Endodermal cell (in vitro differentiated cells): ENCODE measurements around the gene CHST2. TPM values are rescaled to one million over a fixed set of nuclear protein-coding genes. Genes with fewer than 3 reads are reported as not detected.

ENCODE experiments used
- DNase-seq: peaks from one replicate; pipeline ENCODE4 v3.0.0-alpha.2; 2017
- H3K27ac ChIP-seq: 2 replicates; pipeline ENCODE4 v1.5.1; 2013; ENCODE audit warnings: mild to moderate bottlenecking, low read depth, low read length, moderate library complexity
- H3K27me3 ChIP-seq: 2 replicates; pipeline ENCODE4 v1.6.1; 2013; ENCODE audit warnings: mild to moderate bottlenecking, low read length, moderate library complexity; ENCODE audit not compliant: insufficient read depth, control insufficient read depth, poor library complexity, severe bottlenecking
- H3K36me3 ChIP-seq: 2 replicates; pipeline ENCODE4 v1.7.0; 2013; ENCODE audit warnings: mild to moderate bottlenecking, low read length, moderate library complexity; ENCODE audit not compliant: control insufficient read depth, insufficient read depth
- H3K4me1 ChIP-seq: one replicate; pipeline ENCODE4 v1.7.0; 2013; ENCODE audit warnings: low read length; ENCODE audit not compliant: control insufficient read depth, insufficient read depth
- H3K4me3 ChIP-seq: 2 replicates; pipeline ENCODE4 v1.5.1; 2013; ENCODE audit warnings: mild to moderate bottlenecking, low read length, moderate library complexity
- H3K9ac ChIP-seq: 2 replicates; pipeline ENCODE4 v1.6.1; 2013; ENCODE audit warnings: mild to moderate bottlenecking, low read length, moderate library complexity; ENCODE audit not compliant: poor library complexity, severe bottlenecking; ENCODE audit errors: extremely low read depth
- H3K9me3 ChIP-seq: 2 replicates; pipeline ENCODE4 v1.6.1; 2013; ENCODE audit warnings: mild to moderate bottlenecking, low read length, moderate library complexity; ENCODE audit not compliant: control insufficient read depth
- H3K27ac Mint-ChIP-seq: 2 replicates; pipeline ENCODE4 v1.8.0; 2020; ENCODE audit warnings: mixed read lengths
- H3K27me3 Mint-ChIP-seq: 2 replicates; pipeline ENCODE4 v1.8.0; 2021; ENCODE audit warnings: mild to moderate bottlenecking, mixed read lengths; ENCODE audit not compliant: insufficient read depth
- H3K36me3 Mint-ChIP-seq: 2 replicates; pipeline ENCODE4 v1.8.0; 2020; ENCODE audit warnings: low read depth, mixed read lengths
- H3K4me1 Mint-ChIP-seq: 2 replicates; pipeline ENCODE4 v1.8.0; 2020; ENCODE audit warnings: mixed read lengths
- H3K4me3 Mint-ChIP-seq: 2 replicates; pipeline ENCODE4 v1.8.0; 2020; ENCODE audit warnings: mild to moderate bottlenecking, moderate library complexity, mixed read lengths
- H3K9me3 Mint-ChIP-seq: 2 replicates; pipeline ENCODE4 v1.8.0; 2020; ENCODE audit warnings: mild to moderate bottlenecking, mixed read lengths
- WGBS, 2 experiments: methylation state at CpG; one replicate each; pipeline versions ENCODE4 v1.1.5 to v1.1.7; 2013; ENCODE audit warnings: missing lambda C conversion rate in 2 of 2, mixed read lengths in 1 of 2; ENCODE audit not compliant: insufficient coverage in 1 of 2, insufficient read length in 1 of 2; 5-methylcytosine and 5-hydroxymethylcytosine counted together
- total RNA-seq, 2 donors: library from RNA; stranded (reverse); fragmentation: NEBNext Ultra II Directional in 1 of 2; extraction: Animal tissue kit (Norgen Biotek cat#: 25700) in 1 of 2; gene quantifications; 2 replicates in 1 of 2; 3 replicates in 1 of 2; pipeline ENCODE4 v1.2.1, GENCODE V29; 2021
- TF ChIP-seq, protein P1 (sequence below): fragments of 200-600 bp; sonication (generic); conservative IDR thresholded peaks from 2 replicates; pipeline ENCODE4 v1.5.0; 2021; ENCODE audit warnings: antibody characterized with exemption, mild to moderate bottlenecking

CHST2 gene
- total RNA-seq, 2 donors from 2014 or later = 3.4 to 7.2 TPM

DNA sequence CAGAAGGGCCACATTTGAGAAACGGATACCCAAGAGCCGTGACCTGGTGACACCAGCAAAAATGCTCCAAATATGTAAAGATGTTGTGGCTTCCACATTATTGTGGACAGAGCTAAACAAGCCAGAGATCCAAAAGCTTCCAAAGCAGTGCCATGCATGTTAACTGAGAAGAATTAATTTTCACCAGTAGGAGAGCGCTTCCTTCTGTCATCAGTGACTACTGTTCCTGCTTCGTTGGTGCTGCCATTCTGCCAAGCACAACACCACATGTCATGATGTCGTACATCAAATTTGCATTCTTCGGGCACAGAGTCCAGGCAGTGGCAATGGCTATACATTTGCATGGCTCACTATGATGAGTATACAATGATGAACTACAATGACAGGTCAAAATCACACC is 19.1 kb upstream of the CHST2 start:
- Mint-ChIP-seq H3K9me3 (peaks cover 42% of the 10 kb centered on the region), H3K4me3 (no peak overlapping the region), H3K36me3 (peaks cover 5% of the 10 kb centered on the region), H3K27ac (no peak overlapping the region), H3K4me1 (no peaks in the 10 kb centered on the region), H3K27me3 (peaks cover 2% of the 10 kb centered on the region)
- peaks cover 27% of the 10 kb centered on the region for H3K9me3 ChIP-seq
- H3K4me3 ChIP-seq = no peak overlapping the region
- no peak for DNase-seq
- no peaks in the 10 kb centered on the region for H3K36me3 ChIP-seq
- no peak overlapping the region for H3K9ac ChIP-seq
- 92 to 95% methylated on average over 5 to 6 of the region's 6 CpGs for WGBS, 2 experiments
- no peaks in the 10 kb centered on the region for H3K4me1 ChIP-seq
- TF ChIP-seq, protein P1, sequence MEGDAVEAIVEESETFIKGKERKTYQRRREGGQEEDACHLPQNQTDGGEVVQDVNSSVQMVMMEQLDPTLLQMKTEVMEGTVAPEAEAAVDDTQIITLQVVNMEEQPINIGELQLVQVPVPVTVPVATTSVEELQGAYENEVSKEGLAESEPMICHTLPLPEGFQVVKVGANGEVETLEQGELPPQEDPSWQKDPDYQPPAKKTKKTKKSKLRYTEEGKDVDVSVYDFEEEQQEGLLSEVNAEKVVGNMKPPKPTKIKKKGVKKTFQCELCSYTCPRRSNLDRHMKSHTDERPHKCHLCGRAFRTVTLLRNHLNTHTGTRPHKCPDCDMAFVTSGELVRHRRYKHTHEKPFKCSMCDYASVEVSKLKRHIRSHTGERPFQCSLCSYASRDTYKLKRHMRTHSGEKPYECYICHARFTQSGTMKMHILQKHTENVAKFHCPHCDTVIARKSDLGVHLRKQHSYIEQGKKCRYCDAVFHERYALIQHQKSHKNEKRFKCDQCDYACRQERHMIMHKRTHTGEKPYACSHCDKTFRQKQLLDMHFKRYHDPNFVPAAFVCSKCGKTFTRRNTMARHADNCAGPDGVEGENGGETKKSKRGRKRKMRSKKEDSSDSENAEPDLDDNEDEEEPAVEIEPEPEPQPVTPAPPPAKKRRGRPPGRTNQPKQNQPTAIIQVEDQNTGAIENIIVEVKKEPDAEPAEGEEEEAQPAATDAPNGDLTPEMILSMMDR = no peak
- no peaks in the 10 kb centered on the region for H3K27me3 ChIP-seq
- no peak overlapping the region for H3K27ac ChIP-seq

DNA sequence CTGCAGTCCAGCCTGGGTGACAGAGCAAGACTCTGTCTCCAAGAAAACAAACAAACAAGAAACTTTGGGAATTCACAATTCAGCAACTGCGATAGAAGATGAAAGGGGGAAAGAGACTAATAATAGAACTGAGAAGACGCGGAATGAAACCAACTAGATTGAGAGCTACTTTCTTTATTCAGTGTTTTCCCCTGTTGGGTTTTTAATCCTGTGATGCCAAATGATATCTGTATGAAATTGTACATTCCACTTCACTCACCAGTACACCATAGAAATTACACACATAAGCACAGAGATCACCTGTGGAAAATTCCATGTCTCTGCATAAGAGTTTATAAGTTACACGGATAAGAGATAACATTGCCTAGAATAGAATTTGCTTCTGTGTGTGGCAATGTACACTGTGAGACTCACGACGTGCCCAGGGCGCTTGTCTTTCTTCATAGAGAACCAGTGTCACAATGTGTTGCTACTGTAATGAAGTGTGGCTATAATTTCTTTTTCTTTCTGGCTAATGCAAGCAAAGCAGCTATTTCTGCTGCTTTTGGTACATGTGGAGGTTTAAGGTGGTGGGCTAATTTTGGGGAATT is 17.7 kb upstream of the CHST2 start:
- H3K36me3 ChIP-seq = no peaks in the 10 kb centered on the region
- H3K4me3 ChIP-seq = no peak overlapping the region
- H3K9ac ChIP-seq = no peak overlapping the region
- Mint-ChIP-seq H3K4me3 (no peak overlapping the region), H3K27ac (no peak overlapping the region), H3K27me3 (peaks cover 2% of the 10 kb centered on the region), H3K36me3 (peaks cover 5% of the 10 kb centered on the region), H3K9me3 (peaks cover 44% of the 10 kb centered on the region), H3K4me1 (no peaks in the 10 kb centered on the region)
- 95 to 97% methylated on average over 6 to 7 of the region's 7 CpGs for WGBS, 2 experiments
- TF ChIP-seq, protein P1 = no peak
- no peaks in the 10 kb centered on the region for H3K27me3 ChIP-seq
- H3K4me1 ChIP-seq = no peaks in the 10 kb centered on the region
- no peak overlapping the region for H3K27ac ChIP-seq
- H3K9me3 ChIP-seq = peaks cover 22% of the 10 kb centered on the region
- no peak for DNase-seq

DNA sequence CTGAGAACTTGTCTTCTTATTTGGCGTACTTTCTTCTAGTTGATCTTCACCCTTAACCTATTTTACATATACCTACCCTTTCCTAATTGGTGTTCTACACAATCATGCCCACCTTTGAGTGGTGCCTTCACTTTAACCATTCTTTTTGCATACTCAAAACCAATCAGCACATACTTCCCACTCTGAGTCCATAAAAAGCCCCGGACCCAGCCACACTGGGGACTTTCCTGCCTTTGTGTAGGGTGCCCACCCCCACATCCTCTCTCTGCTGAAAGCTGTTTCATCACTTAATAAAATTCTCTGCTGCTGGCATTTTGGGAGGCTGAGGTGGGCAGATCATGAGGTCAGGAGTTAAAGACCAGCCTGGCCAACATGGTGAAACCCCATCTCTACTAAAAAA is 15.9 kb upstream of the CHST2 start:
- Mint-ChIP-seq H3K4me1 (no peaks in the 10 kb centered on the region), H3K27ac (no peak overlapping the region), H3K36me3 (peaks cover 5% of the 10 kb centered on the region), H3K27me3 (peaks cover 2% of the 10 kb centered on the region), H3K4me3 (no peak overlapping the region), H3K9me3 (peaks cover 45% of the 10 kb centered on the region)
- Histone ChIP-seq H3K4me1 (no peaks in the 10 kb centered on the region), H3K36me3 (no peaks in the 10 kb centered on the region), H3K9ac (no peak overlapping the region), H3K4me3 (no peak overlapping the region), H3K27me3 (no peaks in the 10 kb centered on the region), H3K9me3 (peaks cover 17% of the 10 kb centered on the region), H3K27ac (no peak overlapping the region)
- WGBS, 2 experiments = 90 to 91% methylated on average over 1 to 2 of the region's 2 CpGs
- DNase-seq = no peak
- TF ChIP-seq, protein P1 = no peak
